ENCODE data around the gene TCTN2.

Gene TCTN2

DNA sequence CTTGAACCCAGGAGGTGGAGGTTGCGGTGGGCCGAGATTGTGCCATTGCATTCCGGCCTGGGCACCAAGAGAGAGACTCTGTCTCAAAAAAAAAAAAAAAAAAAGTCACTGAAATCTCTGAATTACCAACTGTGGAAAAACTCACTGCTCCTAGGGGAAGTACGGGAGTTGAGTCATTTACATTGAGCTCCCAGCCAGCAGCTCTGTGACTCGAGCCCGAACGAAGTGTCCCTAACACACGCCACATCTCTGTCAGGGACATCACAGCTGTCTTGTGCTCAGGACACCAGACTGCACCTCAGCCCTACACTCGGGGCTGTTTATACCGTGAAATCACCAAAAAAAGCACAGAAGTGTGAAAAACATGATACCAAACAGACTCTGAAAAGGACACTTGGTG, 62.3 kb downstream of the TCTN2 start:
- no peak overlapping the region for H3K27ac ChIP-seq
- DNase-seq (ENCODE audit: low read depth, low spot score): no peak

DNA sequence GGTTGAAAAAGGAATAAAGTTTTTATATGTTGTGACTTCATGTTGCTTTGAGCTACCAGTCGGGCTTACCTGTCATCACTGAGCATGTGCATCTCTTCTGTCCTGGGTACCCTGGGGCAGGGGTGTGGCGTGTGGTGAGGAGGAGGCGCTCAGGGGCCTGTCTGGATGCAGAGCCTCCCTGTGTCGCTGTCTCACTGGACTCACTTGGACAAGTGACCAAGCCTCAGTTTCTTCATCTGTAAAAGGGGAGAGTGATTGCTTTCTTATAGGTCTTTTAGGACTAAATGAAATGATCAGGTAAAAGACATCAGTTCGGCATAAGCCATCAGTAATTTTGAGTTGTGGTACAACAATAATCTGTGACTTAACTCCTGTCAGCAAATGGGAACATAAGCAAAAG, 63.4 kb downstream of the TCTN2 start:
- no peak overlapping the region for H3K27ac ChIP-seq
- DNase-seq (ENCODE audit: low read depth, low spot score): no peak

DNA sequence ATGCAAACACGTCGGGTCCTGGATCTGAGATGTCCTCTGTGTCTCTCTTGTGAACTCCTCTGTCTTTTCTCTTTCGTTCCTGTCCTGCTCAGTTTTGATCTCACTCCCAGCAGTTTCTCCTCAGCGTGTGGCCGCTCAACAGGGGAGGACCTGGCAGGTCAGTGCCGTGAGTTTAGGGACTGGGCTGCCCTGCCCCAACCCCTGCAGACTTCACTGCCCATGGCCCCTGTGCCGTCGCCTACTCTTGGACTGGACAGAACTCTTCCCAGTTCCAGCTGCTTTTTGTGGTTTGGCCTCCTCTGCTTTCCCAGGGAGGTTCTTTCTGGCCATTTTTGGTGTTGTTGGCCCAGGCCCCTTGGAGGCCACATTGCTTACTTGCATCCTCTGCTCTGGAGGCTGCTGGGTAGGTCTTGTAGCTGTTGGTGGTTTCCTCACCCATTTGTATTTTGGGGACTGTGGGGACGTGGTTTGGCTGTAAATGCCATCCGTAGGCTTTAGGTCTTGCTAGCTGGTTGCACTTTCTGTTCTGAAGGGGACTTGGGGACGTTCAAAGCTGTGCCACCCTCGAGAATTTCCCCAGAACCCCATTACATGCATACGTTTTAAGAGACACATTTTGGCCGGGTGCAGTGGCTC, 71.1 kb downstream of the TCTN2 start:
- no peak overlapping the region for H3K27ac ChIP-seq
- DNase-seq (ENCODE audit: low read depth, low spot score): no peak

DNA sequence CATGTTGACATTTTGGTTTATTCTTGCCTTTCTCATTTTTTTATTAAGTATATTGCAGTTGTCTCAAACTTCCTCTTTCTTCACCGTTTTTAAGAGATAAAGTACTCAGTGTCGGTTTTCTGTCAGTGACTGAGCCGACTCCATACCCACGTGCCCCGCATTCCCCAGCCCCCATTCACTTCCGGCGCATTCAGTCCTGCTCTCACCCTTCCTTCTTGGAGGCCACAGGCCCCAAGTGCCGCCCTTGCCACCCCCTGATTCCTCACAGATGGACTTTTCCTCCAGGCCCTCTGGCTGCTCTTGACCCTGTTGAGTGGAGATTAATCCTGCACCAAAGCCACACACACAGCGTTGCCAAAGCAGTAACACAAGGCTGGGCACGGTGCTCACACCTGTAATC, 72.1 kb downstream of the TCTN2 start:
- no peak overlapping the region for H3K27ac ChIP-seq
- no peak for DNase-seq (ENCODE audit: low read depth, low spot score)

DNA sequence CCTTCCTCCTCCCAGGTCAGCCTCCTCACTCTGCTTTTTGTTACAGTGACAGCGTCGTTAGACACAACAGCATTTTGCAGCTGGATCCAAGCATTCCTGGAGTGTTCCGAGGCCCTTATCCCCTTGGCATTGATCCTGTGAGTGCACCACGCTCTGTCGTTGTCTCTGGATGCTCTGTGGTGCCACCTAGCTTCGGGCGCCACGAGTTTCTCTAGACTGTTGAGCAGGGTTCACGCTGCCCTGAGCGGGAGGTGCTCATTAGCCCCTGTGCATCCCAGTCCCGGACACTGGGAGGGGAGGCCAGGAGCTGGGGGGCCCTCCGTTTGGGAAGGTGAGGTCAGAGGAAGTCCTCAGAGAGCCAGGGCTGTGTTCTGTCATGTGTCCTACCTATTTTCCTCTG, 73.9 kb downstream of the TCTN2 start:
- no peak for DNase-seq (ENCODE audit: low read depth, low spot score)
- no peak overlapping the region for H3K27ac ChIP-seq

DNA sequence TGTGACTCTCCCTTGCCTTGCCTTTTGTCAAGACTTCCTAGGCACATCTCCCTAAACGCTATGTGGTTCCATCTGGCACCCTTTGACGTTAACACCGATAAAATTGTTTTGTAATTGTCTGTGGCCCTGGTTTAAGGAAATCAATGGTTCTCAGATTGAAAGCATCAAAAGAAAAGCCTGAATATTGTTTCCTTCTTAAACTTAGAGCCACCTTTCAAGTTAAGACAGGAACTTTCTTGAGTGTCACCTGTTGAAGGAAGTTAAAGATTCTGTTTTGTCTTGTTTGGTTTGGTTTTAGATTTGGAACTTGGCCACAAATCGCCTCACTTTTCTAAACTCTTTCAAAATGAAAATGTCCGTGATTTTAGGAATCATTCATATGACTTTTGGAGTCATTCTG, 76.4 kb downstream of the TCTN2 start:
- no peak for DNase-seq (ENCODE audit: low read depth, low spot score)
- no peak overlapping the region for H3K27ac ChIP-seq

DNA sequence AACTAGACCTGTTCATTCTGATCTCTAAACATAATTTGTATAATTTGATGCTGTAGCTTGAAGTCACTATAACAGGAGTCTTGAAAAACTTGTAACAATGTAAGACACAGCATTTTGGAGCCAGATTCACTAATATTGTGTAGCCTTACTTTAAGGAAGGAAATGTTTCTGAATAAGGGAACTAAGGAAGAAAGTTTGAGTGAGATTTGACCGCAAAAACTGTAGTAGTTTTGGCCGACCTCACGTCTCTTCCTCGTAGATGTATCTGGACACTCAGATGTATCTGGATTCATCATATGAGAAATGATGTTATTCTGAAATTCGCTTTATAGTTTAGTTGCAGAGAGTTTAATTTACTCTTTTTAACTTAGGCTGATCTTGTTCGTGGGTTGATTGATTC, 77.2 kb downstream of the TCTN2 start:
- no peak for DNase-seq (ENCODE audit: low read depth, low spot score)
- H3K27ac ChIP-seq: no peak overlapping the region

DNA sequence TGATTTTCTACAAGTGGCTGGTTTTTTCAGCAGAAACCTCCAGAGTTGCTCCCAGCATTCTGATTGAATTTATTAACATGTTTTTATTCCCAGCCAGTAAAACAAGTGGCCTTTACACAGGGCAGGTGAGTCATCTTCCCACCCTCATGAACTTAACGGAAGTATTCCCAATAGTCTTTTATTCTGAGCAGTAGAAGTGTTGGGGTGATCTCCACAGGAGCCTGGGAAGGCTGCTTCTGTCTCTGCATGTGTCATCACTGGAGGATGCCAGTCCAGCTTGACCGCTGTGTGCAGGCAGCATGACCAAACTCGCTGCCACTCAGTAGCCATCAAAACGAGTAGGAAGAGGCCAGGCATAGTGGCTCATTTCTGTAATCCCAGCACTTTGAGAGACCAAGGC, 77.7 kb downstream of the TCTN2 start:
- no peak overlapping the region for H3K27ac ChIP-seq
- DNase-seq (ENCODE audit: low read depth, low spot score): no peak

DNA sequence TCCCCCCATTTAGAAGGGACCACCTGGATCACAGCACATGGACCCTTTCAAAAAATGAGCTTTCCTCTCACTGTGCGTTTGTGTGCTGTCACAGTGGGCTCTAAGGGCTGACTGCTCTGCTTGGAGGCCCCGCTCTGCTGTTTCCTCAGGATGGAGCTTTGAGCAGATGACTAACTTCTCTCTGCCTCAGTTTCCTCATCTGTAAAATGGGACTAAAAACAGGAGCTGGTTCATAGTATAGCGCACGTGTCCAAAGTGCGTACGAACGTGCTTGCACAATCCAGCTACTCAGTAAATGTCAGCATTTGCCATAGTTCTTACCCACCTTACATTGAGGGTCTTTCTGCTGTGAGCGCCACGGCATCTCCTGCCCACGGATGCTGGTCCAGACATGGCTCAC, 78.4 kb downstream of the TCTN2 start:
- H3K27ac ChIP-seq: no peak overlapping the region
- DNase-seq (ENCODE audit: low read depth, low spot score): no peak

DNA sequence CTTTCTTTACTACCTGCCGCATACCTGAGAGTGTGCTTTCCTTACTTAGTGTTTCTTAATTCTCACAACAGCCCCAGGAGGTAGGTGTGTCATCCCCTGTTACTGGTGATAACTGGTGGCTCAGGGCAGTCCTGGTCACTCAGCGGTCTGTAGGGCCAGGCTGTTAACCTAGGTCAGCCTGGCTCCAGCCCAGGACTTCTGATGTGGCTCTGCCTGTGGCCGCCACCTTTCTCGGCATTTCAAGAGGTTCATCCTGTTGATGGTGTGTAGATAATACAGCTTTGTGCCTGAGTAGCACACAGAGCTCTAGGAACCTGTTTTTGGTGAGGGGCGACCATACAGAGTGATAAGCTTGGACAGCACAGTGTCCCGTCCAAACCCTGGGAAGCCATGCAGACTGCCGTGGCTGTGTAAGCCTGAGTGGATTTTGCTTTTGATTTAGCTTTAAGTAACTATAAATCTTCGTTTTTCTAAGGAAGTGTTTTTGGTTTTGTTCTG, 79.3 kb downstream of the TCTN2 start:
- DNase-seq (ENCODE audit: low read depth, low spot score): no peak
- H3K27ac ChIP-seq: no peak overlapping the region

DNA sequence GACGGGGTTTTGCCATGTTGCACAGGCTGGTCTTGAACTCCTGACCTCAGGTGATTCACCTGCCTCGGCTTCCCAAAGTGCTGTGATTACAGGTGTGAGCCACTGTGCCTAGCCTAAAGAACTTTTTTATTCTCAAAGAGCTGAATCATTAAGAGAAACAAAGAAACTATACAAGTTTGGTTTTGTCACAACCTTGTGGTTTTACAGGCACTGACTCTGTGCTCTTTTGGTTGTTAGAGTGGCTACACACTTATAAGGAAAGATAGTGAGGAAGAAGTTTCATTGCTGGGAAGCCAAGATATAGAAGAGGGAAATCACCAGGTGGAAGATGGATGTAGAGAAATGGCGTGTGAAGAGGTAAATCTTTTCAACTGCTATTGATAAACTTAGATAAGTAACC, 81.1 kb downstream of the TCTN2 start:
- no peak for DNase-seq (ENCODE audit: low read depth, low spot score)
- no peak overlapping the region for H3K27ac ChIP-seq

DNA sequence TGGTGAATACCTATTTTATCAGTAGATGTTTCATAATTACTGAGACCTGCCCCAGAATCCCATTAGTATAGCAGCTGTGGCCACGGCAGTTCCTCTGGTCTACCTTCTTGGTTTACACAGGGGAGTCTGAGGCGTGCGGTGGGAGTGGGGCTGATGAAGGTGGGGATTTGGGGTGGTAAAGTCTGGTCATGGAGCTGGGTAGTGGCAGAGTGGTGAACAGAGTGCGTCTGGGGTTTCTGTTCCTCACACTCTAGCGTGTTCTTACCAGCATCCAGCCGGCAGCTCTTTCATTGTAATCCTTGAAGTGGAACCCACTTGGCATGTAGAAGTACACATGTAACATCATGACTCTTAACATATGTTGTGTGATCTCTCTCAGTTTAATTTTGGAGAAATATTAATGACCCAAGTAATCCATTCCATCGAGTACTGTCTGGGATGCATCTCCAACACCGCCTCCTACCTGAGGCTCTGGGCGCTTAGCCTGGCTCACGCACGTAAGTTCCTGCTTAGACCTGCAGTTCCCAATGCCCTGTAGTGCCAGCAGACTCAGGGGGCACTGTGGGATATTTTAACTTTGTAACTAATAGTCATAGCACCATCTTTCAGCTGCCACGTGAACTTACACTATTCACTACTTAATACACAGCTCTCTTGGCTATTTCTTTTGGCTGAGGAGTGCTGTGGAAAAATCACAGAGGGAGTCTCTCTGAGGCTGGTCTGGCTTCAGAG, 83.3 kb downstream of the TCTN2 start:
- DNase-seq (ENCODE audit: low read depth, low spot score): no peak
- H3K27ac ChIP-seq: no peak overlapping the region

DNA sequence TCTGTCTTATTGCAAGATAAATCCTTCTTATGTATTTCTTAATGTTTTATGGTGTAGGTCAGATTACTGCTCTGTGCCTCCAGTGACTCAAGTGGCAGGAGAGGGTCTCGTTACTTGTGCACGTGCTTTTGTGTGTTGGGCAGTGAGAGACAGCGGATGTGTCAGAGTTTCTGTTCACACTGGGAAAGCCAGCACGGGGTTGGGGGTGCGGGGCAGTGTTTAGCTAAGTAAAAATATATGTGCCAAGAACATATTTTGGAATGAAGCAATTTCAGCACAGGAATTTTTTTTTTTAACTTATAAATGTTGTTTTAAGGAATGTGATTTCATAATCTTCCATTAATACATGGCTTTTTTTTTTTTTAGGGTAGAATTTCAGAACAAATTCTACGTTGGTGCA, 86.6 kb downstream of the TCTN2 start:
- no peak overlapping the region for H3K27ac ChIP-seq
- DNase-seq (ENCODE audit: low read depth, low spot score): no peak

Data from epithelial cell of prostate (primary cell).